D721Med (cell line): ENCODE results near the gene CELSR3.

Experiments
- DNase-seq: peaks from one replicate; pipeline ENCODE4 v3.0.0; 2011; ENCODE audit warnings: low spot score; ENCODE audit not compliant: insufficient read length
- FAIRE-seq: peaks from 2 replicates; lab custom pipeline; 2011; peaks lifted over from hg19 to GRCh38; lab: Jason Lieb, UNC
- TF ChIP-seq, protein P1 (sequence below): IDR thresholded peaks from 2 replicates; pipeline ENCODE4 v1.5.1; 2012; ENCODE audit warnings: mild to moderate bottlenecking, control low read depth; ENCODE audit not compliant: insufficient read depth; ENCODE audit errors: missing control alignments

The CELSR3 gene

DNA sequence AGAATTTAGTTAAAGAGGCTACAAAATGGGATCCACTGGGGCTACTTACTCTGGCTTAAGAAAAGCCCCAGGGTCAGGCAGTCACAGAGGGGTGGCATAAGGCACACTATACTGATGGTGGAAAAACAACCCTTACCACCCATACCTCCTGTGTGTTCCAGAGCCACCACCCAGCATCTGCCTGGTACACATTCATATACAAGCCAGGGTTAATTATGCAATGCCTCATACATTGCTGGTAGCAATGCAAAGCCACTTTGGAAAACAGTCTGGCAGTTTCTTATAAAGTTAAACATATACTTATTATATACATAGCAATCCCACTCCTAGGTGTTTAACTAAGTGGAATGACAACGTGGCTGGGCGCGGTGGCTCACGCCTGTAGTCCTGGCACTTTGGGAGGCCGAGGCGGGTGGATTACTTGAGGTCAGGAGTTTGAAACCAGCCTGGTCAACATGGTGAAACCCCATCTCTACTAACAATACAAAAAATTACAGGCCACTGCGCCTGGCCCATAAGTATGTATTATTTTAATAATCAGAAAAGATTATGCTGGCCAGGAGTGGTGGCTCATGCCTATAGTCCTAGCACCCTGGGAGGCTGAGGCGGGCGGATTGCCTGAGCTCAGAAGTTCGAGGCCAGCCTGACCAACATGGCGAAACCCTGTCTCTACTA is 38.2 kb upstream of the CELSR3 start:
- no peak for DNase-seq
- TF ChIP-seq, protein P1, sequence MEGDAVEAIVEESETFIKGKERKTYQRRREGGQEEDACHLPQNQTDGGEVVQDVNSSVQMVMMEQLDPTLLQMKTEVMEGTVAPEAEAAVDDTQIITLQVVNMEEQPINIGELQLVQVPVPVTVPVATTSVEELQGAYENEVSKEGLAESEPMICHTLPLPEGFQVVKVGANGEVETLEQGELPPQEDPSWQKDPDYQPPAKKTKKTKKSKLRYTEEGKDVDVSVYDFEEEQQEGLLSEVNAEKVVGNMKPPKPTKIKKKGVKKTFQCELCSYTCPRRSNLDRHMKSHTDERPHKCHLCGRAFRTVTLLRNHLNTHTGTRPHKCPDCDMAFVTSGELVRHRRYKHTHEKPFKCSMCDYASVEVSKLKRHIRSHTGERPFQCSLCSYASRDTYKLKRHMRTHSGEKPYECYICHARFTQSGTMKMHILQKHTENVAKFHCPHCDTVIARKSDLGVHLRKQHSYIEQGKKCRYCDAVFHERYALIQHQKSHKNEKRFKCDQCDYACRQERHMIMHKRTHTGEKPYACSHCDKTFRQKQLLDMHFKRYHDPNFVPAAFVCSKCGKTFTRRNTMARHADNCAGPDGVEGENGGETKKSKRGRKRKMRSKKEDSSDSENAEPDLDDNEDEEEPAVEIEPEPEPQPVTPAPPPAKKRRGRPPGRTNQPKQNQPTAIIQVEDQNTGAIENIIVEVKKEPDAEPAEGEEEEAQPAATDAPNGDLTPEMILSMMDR, result no peak
- FAIRE-seq, result no peak

DNA sequence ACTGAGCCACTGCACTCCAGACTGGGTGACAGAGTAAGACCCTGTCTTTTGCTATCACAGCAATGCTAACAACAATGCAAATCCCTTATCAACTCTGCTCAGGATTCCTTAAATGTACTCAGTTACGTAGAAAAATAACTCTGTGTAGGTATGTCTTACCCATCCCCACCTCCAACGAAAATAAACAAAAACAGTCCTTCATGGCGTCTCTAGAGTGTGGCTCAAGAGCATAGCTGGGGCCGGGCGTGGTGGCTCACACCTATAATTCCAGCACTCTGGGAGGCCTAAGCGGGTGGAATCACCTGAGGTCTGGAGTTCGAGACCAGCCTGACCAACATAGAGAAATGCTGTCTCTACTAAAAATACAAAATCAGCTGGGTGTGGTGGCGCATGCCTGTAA is 36.2 kb upstream of the CELSR3 start:
- FAIRE-seq (no peak), DNase-seq (no peak)
- TF ChIP-seq, protein P1, result no peak

DNA sequence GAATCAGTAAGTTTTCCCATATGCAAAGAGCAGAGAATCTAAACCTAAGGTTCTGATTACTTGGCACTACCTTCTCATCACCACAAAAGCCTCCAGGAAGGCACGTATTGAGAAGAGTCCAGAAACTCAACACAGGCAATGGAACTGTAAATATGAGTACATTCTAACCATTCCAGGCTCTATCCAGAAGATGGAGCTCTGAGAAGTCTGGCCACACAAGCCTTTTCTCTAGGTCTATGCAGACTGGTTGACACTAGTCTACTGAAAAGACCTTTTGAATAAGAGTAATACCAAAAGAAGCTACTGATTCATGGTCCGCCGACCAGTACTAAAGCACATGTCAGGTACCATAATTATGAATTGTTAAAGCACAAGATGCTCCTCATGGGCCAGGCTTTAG is 35.3 kb upstream of the CELSR3 start:
- FAIRE-seq, result no peak
- TF ChIP-seq, protein P1, result no peak

DNA sequence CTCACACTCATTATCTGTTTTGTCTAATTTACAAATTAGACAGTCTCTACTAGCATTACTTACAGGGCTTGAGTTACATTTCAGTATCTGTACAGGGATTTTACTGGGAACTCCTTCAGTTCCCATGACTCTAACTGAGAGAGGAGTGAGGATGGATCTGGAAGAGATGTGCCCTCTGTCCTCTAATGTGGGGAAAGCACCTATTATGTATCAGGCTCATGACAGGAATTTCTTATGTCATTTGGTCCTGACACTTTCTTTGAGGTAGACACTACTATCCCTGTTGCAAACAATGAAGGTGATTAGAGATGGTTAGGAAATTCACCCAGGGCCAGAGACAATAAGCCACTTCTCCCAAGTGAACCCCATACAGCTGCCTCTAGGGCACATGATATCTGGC is 33.9 kb upstream of the CELSR3 start:
- DNase-seq (no peak), FAIRE-seq (no peak)
- TF ChIP-seq, protein P1, result no peak

More for the DNA sequence above, 35.3 kb upstream of the CELSR3 start:
- DNase-seq, result no peak

DNA sequence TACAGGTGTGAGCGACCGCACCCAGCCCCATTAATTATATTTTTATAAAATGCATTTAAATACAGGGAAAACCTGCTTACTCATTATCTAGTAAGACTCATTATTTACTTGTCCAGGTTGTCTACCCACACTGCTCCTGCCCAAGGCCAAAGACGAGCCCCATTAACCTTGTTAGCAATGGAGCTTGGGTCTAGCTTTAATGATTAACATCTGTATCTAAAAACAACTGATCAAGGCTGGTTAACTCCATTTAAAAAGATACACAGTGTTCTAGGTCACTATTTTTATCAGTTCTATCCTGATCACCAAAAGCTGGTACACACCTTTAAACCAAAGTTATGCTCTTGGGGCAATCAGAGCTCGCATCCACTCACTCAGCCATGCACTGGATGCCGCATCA is 33.5 kb upstream of the CELSR3 start:
- no peak for DNase-seq
- TF ChIP-seq, protein P1, result no peak
- no peak for FAIRE-seq

DNA sequence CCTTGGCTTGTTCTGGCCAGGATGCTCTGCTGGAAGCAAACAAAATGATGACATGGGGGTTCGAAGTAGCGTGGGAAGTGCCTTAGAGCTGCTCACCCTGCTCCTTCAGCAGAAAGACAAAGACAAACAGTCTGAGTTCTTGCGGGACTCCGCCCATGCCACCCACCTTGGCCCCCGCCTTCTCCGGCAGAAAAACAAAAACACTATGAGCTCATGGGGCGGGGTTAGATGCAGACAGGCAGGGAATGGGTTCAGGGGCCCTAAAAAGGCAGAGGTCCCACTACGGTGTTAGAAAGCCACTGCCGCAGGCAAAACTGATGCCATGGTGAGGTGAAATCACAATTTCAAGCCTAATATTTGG is 32.7 kb upstream of the CELSR3 start:
- TF ChIP-seq, protein P1, result no peak
- no peak for DNase-seq
- no peak for FAIRE-seq

DNA sequence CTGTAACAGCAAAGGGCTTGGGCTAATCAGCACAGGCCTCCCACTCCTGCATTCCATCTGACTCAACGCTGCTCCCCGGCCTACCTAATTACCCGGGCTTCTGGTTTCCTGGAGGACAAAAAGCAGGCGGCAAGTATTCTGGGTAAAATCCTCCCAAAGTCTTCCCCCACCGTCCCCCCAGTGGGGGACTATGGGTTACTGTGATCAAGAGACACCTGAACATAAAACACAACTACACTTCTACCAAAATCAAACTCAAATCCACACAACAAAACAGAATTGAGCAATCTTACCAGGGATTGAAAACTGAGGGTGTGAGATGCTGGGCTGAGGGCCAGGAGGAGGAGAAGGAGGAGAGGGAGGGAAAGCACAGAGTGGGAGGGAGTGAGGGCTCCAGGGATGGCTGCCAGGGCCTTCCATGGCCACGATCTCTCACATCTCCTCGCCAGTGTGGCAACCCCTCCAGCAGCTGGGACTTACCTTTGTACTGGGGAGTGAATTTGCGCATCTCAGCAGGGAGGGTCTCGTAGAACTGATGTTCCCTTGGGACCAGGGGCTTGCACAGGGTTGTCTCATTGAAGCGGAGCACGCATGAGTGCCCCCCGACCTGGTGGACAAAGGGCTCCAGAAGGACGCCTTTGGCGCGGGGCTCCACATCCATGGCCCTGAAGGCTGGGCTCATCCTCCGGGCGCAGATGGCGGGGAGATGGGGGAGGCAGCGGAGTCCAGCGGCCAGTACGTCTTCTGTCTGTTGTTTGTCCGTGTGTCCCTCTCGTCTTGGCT is 32.1 kb upstream of the CELSR3 start:
- no peak for DNase-seq
- TF ChIP-seq, protein P1, result no peak
- FAIRE-seq, result no peak
